OCI-LY3 (cell line): Measurements from ENCODE around the gene CYP2W1.

ENCODE experiments used
- CTCF ChIP-seq: fragments of 200-600, 300-600 bp; sonication (generic); IDR thresholded peaks from 2 replicates; pipeline ENCODE4 v1.5.1; 2014; ENCODE audit warnings: antibody characterized with exemption, low read length, low read depth
- EZH2phosphoT487 ChIP-seq: fragments of 200-600 bp; shearing (Covaris generic); IDR thresholded peaks from 2 replicates; pipeline ENCODE4 v1.6.1; 2018; ENCODE audit warnings: antibody characterized with exemption, mixed run types, low read depth

- TF ChIP-seq CTCF (peak; percentile 43), EZH2phosphoT487 (no peak)
Measured at GRCh38 chr7:1020849-1021251, 37.9 kb downstream of the CYP2W1 start.
